Smooth muscle cell (in vitro differentiated cells): ENCODE results near the gene HIGD2B. TPM values are rescaled to one million over a fixed set of nuclear protein-coding genes. Genes with fewer than 3 reads are reported as not detected.

Experiments used
- DNase-seq: peaks from one replicate; lab custom pipeline; 2025; ENCODE audit not compliant: unreplicated experiment; lab: John Stamatoyannopoulos, UW
- H2AFZ ChIP-seq: fragments of 200-600 bp; sonication (generic); 2 replicates; pipeline ENCODE4 v1.6.0; 2016; ENCODE audit warnings: antibody characterized with exemption, low read depth, mild to moderate bottlenecking
- H3F3A ChIP-seq: fragments of 200-600 bp; sonication (generic); 2 replicates; pipeline ENCODE4 v1.6.0; 2017; ENCODE audit warnings: antibody characterized with exemption, low read depth
- H3K27ac ChIP-seq: fragments of 200-600 bp; sonication (generic); 2 replicates; pipeline ENCODE4 v1.5.1; 2016; ENCODE audit warnings: low read depth, mild to moderate bottlenecking
- H3K27me3 ChIP-seq: fragments of 200-600 bp; sonication (generic); 2 replicates; pipeline ENCODE4 v1.6.1; 2016; ENCODE audit warnings: low read depth, mild to moderate bottlenecking
- H3K36me3 ChIP-seq: fragments of 200-600 bp; sonication (generic); 2 replicates; pipeline ENCODE4 v1.5.1; 2016; ENCODE audit warnings: low read depth
- H3K4me1 ChIP-seq: fragments of 200-600 bp; sonication (generic); 2 replicates; pipeline ENCODE4 v1.5.1; 2016; ENCODE audit warnings: low read depth
- H3K4me2 ChIP-seq: fragments of 200-600 bp; sonication (generic); 2 replicates; pipeline ENCODE4 v1.6.0; 2016; ENCODE audit warnings: mild to moderate bottlenecking
- H3K4me3 ChIP-seq: fragments of 200-600 bp; sonication (generic); 2 replicates; pipeline ENCODE4 v1.5.1; 2016; ENCODE audit warnings: mild to moderate bottlenecking
- H3K79me2 ChIP-seq: fragments of 200-600 bp; sonication (generic); 2 replicates; pipeline ENCODE4 v1.6.0; 2016; ENCODE audit warnings: low read depth, mild to moderate bottlenecking
- H3K9ac ChIP-seq: fragments of 200-600 bp; sonication (generic); 2 replicates; pipeline ENCODE4 v1.6.0; 2016; ENCODE audit warnings: low read depth
- H3K9me3 ChIP-seq: fragments of 200-600 bp; sonication (generic); replicated peaks from 2 replicates; pipeline ENCODE4 v1.5.1; 2016; ENCODE audit warnings: low read depth
- H4K20me1 ChIP-seq: fragments of 200-600 bp; sonication (generic); 2 replicates; pipeline ENCODE4 v1.6.0; 2016; ENCODE audit warnings: low read depth
- CTCF ChIP-seq: fragments of 200-600 bp; sonication (generic); IDR thresholded peaks from 2 replicates; pipeline ENCODE4 v1.5.1; 2017; ENCODE audit warnings: borderline replicate concordance, mild to moderate bottlenecking, antibody characterized with exemption; ENCODE audit not compliant: insufficient read depth, poor library complexity, severe bottlenecking
- WGBS: methylation state at CpG from one replicate; pipeline ENCODE4 v1.1.7; 2016; ENCODE audit warnings: low lambda C conversion rate; 5-methylcytosine and 5-hydroxymethylcytosine counted together
- polyA plus RNA-seq: library from polyadenylated mRNA; unstranded; fragments of >200 nt; fragmentation: Nextera tagmentation; extraction: Ambion mirVana; gene quantifications from 2 replicates; pipeline ENCODE4 v1.2.1, GENCODE V29; 2016
- total RNA-seq: library from RNA; depleted of rRNA; stranded (reverse); fragments of >200 nt; gene quantifications from 2 replicates; pipeline ENCODE4 v1.2.3, GENCODE V29; 2014

The HIGD2B gene
- total RNA-seq: not detected in 2 replicates
- polyA plus RNA-seq: 0.37 TPM in 1 of 2 replicates, not detected in the other

GRCh38 chr15:72685925-72686794 lies at the start of gene HIGD2B, which contains the start of gene BBS4:
Gene HIGD2B (minus strand): TSS chr15:72686182. CDS start chr15:72676374, 9,808 bp downstream.
Gene BBS4 (plus strand): TSS chr15:72686207. CDS start chr15:72686228, 21 bp downstream.
- WGBS: 1% methylated on average over 49 of the region's 49 CpGs
- H3K79me2 ChIP-seq: peaks cover 22% of the 10 kb centered on the region
- H3K4me3 ChIP-seq: peak within 1 kb of the TSS; percentile 71
- no peaks in the 10 kb centered on the region for H3K9me3 ChIP-seq
- H4K20me1 ChIP-seq: peaks cover 6% of the 10 kb centered on the region
- peak within 1 kb of the TSS; percentile 93 for H2AFZ ChIP-seq
- no peaks in the 10 kb centered on the region for H3F3A ChIP-seq
- H3K9ac ChIP-seq: peak within 1 kb of the TSS; percentile 70
- H3K36me3 ChIP-seq: no peaks in the 10 kb centered on the region
- no peak for DNase-seq
- peaks cover 6% of the 10 kb centered on the region for H3K4me1 ChIP-seq
- no peaks in the 10 kb centered on the region for H3K27me3 ChIP-seq
- peak within 1 kb of the TSS; percentile 87 for H3K4me2 ChIP-seq
- peak within 1 kb of the TSS; percentile 87 for H3K27ac ChIP-seq
- TF ChIP-seq CTCF: no peak

DNA sequence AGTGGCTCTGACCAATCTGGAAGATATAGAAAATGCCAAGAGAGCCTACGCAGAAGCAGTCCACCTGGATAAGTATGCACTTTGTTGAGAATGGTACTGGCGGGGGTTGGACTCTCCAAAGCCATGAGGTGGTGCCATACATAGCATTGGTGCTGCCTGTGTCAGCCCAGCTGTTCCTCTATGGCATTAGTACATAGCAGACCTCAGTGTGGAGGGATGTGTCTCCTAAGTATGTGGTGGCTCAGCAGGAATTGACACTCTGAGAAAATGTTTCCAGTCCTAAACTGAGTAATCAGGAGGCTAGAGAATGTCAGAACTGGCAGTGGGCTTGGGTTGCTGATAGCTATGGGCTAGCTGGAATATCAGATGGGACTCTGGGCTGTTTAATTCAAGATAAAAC lies 49.1 kb upstream of the HIGD2B start:
- Histone ChIP-seq H3K27me3 (no peaks in the 10 kb centered on the region), H3K79me2 (no peaks in the 10 kb centered on the region), H3K36me3 (peaks cover 8% of the 10 kb centered on the region), H4K20me1 (no peaks in the 10 kb centered on the region), H3F3A (no peaks in the 10 kb centered on the region), H3K4me1 (no peaks in the 10 kb centered on the region), H3K9ac (no peak overlapping the region), H3K4me2 (no peak overlapping the region), H3K9me3 (no peaks in the 10 kb centered on the region), H3K27ac (no peak overlapping the region), H3K4me3 (no peak overlapping the region), H2AFZ (no peak overlapping the region)
- no peak for TF ChIP-seq CTCF
- DNase-seq: no peak
- 100% methylated on average over 2 of the region's 2 CpGs for WGBS

DNA sequence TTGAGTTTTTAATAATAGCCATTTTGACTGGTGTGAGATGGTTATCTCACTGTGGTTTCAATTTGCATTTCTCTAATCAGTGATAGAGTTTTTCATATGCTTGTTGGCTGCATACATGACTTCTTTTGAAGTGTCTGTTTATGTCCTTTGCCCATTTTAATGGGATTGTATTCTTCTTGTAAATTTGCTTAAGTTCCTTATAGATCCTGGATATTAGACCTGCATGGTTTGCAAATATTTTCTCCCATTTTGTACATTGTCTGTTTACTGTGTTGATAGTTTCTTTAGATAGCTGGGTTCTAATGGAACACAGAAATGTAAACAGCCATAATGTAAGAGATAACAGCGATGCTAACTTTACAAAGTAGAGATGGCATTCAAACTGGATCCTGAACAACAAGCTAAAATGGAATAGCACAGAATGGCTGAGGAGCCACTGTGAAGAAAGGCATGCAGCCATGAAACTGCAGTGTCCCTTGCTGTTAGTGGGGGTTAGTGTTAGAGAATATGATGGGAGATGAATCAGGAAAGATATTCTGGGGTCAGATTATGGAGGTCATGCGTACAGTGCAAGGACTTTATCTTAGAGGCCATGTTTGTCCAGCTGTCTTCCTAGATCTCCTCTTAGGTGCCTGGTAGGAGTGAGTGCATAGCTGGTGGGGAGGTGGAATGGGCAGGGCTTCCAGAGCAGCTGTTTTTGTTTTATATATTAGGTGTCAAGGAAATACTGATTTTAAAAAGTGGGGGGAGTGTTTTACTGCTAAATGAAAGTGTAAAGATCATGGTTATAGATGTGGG lies 48.2 kb upstream of the HIGD2B start:
- WGBS: 74% methylated on average over 2 of the region's 2 CpGs
- no peaks in the 10 kb centered on the region for H3K9me3 ChIP-seq
- no peaks in the 10 kb centered on the region for H3F3A ChIP-seq
- no peaks in the 10 kb centered on the region for H3K27me3 ChIP-seq
- no peaks in the 10 kb centered on the region for H3K4me1 ChIP-seq
- no peaks in the 10 kb centered on the region for H3K79me2 ChIP-seq
- H3K27ac ChIP-seq: no peak overlapping the region
- H4K20me1 ChIP-seq: no peaks in the 10 kb centered on the region
- H2AFZ ChIP-seq: no peak overlapping the region
- no peak overlapping the region for H3K9ac ChIP-seq
- no peak overlapping the region for H3K4me2 ChIP-seq
- DNase-seq: no peak
- H3K36me3 ChIP-seq: peaks cover 8% of the 10 kb centered on the region
- no peak overlapping the region for H3K4me3 ChIP-seq
- no peak for TF ChIP-seq CTCF
